ENCODE data around the gene ATP5MC3.

GRCh38 chr2:175151791-175152190 is 29.7 kb downstream of the ATP5MC3 start:
- TF ChIP-seq CTCF (IDR thresholded peaks at IDR 0.05) = no peak
- no peak for TF ChIP-seq POLR2A (IDR thresholded peaks at IDR 0.05)

All from lower leg skin (tissue), 3 donors.